NCI-H1694 (cell line): ENCODE measurements around the gene SPART.
"Not testable (repeated sequence)": the region's sequence is repeated elsewhere in the genome, so short reads cannot be mapped to it uniquely, and the experiment has no call there.

Source experiments
- DNase-seq: peaks from one replicate; lab custom pipeline; 2025; lab: John Stamatoyannopoulos, UW

The SPART gene

DNA sequence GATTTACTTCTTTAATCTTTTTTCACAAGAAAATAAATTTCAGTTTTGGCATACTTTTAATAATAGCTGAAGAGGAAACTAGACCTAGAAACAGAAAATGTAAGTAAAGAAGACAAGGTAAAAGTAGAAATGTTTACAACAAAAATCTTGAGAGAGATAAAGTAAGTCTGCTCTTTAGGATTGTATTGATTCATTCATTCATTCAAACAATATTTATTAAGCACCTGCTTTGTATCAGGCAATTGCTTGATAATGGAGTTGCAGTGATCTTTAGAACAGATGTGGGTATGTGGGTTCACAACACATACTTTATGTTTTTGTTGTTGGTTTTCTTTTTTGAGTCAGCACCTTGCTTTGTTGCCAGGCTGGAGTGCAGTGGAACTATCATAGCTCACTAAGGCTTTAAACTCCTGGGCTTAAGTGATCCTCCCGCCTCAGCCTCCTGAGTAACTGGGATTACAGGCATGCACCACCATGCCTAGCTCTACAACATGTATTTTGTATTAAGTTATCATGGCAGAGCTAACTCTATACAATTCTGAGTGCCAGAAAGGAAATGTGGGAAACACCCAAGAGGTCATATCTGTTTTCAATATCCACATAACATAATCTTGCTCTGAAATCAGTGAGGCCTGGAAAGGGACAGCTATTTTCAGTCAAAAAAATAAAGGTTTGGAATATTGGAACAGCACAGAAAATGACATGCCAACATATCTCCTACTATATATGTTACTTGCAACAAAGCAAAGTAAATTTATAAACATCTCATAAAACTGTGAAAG lies 8.8 kb upstream of the SPART start:
- no peak for DNase-seq

GRCh38 chr13:36353001-36353400 lies 6.8 kb upstream of the SPART start:
- no peak for DNase-seq

GRCh38 chr13:36352350-36352749 lies 6.2 kb upstream of the SPART start:
- DNase-seq, result no peak

GRCh38 chr13:36347531-36348210 lies 1.5 kb upstream of the SPART start:
- DNase-seq, result no peak

DNA sequence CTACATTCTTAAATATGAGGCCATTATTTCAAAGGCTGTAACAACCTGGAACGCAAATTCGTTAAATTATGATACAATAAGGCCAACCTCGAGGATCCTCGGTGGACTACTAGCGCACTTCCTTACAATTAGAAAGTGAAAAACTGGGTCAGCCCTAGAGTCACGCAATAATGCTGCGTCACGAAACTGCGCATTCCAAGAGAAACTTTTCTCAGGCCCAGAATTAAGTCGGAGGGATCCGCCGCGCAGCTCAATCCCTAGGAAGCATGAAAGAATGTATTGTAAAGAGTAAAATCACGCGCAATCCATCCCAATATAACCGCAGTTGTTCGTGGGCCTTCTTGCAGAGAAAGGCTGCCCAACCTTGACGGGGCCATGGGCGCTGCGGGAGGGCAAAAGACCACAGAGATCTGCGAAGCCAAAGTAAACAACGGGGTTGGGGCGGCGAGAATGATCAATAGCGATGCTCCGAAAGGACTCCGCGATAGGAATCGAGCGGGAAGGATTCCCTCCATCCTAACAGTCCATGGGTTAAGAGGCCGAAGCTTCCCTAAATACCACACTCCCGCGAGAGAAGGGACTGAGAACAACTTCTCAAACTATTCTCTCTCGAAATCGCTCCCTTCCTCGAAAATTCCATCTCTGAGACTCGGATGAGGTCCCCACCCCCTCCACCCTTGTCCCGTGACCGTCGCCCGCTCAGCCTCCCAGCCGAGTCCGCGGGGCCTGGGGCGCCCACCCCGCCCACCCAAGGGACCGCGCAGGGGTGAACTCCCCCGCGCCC lies 564 bp downstream of the SPART start:
- no peak for DNase-seq

DNA sequence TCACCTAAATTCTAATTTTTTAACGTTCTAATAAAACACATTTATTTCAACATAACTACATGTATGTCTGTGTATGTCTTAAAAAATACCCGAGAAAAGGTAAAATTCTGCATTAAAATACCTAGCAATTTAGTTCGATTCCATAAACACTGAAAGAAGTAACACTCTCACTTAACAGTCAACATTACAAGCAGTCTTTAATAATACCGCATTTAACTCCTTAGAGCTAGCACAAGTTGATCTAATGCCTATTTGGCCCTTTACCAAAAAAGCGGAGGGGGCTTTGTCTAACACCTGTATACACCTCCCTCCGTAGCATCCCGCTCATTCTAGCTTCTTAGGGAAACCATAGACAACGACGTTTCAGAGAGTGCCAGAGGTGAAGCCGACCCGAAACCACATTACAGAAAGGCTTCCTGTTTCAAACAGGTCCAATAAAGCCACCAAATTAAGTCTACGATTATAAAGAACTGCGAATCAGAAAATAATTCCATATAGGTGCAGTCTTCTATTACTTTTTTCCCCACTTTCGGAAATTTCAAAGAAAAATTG lies 1.2 kb downstream of the SPART start:
- no peak for DNase-seq

GRCh38 chr13:36344173-36344572 lies 2.0 kb downstream of the SPART start:
- DNase-seq, result no peak

DNA sequence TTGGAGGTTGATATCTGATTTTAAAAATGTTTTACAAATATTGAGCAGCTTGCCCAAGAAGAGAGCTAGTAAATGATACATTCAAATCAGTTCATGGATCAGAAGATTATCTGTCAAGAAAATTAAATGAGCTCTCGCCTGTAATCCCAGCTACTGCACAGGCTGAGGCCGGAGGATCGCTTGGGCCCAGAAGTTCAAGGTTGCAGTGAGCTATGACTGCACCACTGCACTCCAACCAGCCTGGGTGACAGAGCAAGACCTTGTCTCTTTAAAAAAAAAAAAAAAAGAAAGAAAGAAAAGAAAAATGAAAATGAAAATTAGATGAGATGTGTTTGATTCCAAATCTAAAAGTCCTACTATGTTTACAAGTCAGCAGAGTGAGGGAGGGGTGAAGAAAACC lies 2.4 kb downstream of the SPART start:
- no peak for DNase-seq

GRCh38 chr13:36342715-36343114 lies 3.5 kb downstream of the SPART start:
- no peak for DNase-seq

- no peak for DNase-seq
Observed at GRCh38 chr13:36341718-36342117, 4.5 kb downstream of the SPART start.

GRCh38 chr13:36339600-36340155 lies 6.5 kb downstream of the SPART start:
- DNase-seq, result no peak

DNA sequence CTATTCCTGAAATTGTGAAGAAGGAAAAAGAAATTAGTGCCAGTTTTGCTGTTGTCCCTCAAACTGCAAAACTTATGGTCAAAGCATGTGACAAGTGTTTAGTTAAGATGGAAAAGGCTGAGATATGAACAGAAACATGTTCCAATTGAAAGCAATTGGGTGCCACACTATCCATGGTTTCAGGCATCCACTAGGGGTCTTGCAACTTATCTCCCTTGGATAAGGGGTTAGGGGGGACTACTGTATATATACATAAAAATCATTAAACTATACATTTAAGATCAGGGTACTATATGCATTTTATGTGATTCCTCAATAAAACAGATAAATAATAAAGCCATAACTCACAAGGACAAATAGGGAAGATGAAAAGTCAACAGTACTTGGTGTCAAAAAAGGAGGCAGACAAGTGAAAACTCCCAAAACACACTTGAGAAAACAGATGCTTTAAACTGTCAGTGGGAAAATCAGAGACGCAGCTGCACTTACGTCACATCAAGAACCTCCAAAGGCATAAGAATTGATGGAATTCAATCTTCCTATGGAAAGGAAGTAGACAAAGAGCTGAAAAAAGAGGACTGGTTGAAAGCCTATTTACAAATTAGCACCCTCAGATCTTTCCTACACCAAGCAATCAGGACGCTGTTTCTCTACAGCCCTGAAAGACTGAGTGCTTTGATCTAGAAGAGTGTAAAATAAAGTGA lies 8.1 kb downstream of the SPART start:
- DNase-seq, result no peak

- no peak for DNase-seq
Observed at GRCh38 chr13:36332986-36333385, 13.2 kb downstream of the SPART start.

DNA sequence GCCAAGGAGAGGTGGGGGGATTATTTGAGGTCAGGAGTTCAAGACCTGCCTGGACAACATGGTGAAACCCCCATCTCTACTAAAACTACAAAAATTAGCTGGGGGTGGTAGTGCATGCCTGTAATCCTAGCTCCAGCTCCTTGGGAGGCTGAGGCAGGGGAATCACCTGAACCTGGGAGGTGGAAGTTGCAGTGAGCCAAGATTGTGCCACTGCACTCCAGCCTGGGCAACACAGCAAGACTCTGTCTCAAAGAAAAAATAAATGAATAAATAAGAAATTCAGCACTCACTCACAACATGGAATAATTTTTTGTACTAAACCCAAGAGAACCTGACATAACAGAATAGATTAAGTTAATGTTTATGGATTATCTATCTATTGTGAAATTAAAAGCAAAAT lies 13.9 kb downstream of the SPART start:
- DNase-seq, result not testable (repeated sequence)

DNA sequence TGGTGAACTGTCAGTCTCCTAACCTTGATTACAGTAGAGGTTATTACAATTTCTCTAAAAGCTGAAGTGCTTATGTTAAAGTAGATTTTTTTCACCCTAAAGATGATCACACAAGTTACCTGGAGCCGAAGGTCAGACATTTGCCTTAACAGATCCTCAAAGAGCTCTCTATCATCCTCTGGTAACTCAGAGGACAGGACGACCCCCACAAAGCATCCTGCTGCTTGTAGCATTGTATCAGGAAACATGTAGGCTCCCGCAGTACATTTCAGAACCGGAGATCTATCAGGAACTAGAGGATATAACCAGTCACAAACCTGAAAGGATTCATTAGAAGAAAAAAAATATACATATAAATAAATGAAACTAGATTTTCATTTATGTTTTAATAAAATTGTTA lies 14.9 kb downstream of the SPART start:
- no peak for DNase-seq

DNA sequence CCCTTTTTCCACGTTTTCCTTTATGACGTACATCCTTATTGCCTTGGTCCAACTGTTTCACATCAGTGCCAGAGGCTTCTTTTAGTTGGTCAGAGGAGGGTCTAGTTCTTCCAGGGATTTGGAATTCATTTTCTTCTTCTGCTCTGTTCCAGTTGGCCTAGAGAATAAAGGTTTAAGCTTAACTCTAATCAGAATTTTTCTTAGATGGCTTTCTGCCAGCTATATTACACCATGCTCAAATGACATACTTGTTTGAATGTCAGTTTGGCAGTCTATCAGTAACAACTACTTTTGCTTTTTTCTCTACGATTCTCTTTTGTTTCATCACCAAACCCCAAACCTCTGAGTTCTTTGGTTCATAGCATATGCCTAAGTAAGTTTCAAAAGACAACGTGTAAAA lies 16.8 kb downstream of the SPART start:
- DNase-seq, result no peak

DNA sequence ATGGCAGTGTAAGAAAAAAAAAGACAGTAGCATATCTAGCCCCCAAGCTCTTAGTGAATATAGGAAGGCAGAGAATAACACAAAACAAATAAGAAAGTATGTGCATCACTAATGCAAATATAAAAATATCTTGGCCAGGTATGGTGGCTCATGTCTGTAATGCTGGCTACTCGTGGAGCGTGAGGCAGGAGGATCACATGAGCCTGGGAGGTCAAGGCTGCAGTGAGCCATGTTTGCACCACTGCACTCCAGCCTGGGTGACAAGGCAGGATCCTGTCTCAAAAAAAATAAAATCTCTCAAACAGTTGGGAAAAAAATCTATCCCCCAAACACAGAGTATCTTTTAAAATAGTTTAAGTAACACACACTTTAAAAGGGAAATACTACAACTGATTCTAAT lies 17.4 kb downstream of the SPART start:
- no peak for DNase-seq

GRCh38 chr13:36325912-36326311 lies 20.3 kb downstream of the SPART start:
- no peak for DNase-seq

DNA sequence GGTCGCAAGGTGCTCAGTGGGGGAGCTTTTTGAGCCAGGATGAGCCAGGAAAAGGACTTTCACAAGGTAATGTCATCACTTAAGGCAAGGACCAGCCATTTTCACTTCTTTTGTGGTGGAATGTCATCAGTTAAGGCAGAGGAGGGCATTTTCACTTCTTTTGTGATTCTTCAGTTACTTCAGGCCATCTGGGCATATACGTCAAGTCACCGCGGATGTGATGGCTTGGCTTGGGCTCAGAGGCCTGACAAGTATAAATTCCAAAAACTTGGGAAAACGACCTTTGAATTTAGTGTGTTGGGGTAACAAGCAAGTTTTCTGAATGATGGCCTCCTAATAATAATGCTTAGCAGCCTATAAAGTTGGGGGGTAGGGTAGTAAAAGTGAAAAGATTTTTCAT lies 21.3 kb downstream of the SPART start:
- not testable (repeated sequence) for DNase-seq

GRCh38 chr13:36323951-36324566 lies 22.1 kb downstream of the SPART start:
- no peak for DNase-seq

DNA sequence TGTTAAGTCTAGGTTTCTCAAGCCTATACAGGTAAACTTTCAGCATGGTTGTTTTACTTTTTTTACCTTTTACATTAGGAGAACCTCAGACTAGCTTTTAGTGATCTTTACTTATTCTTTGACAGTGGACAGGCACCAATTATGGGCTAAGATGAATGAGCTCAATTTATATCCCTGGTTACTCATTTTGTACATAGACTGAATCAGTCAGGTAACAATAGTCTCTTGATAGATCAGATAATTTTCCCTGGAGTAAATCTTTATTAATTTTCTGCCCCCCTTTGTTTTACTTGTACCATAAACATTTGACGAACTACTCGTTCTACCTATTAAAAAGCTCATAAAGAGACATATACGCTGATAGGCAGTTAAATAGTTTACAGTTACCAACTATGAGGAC lies 22.8 kb downstream of the SPART start:
- no peak for DNase-seq
